ENCODE results near the gene KIAA1671. TPM values are rescaled to one million over a fixed set of nuclear protein-coding genes. Genes with fewer than 3 reads are reported as not detected.

KIAA1671 gene
- total RNA-seq, 4 donors from 2014 or later = 20.9 to 41.8 (median 28.4) TPM

DNA sequence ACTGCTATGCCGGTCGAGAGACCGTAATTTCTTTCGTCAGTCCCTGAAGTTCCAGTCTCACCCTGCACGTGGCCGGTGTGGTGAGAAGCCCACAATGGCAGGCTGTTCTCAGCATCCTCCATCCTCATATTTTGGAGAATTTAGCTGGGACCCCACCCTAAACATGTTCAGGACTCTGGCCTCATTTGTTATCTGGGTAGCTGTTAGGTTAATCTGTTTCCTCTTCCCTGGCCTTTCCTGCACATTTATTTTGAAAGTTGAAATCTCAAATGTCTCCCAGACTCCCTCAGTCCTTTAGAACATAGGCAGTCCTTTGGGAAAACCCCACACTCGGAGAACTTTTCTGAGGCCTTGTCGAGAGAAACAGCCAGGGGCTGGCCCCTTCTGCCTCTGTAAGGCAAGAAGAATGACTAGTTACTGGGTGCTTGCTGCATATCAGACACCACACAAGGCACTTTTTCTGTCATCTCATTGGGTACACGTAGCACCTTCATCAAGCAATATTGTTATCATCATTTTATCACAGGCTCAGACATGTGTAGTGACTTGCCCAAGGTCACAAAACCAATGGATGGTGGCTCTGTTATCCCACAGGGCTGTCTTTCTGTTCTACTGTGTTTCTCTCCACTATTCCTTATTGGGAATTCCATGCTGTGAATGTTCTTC, 137.8 kb downstream of the KIAA1671 start:
- H3K27ac ChIP-seq = no peak overlapping the region
- peak; percentile 8 for ATAC-seq
- no peaks in the 10 kb centered on the region for H3K36me3 ChIP-seq
- peaks cover 0 to 27% (median 0%) of the 10 kb centered on the region in 3 donors for H3K4me1 ChIP-seq
- H3K4me3 ChIP-seq = no peak overlapping the region
- H3K27me3 ChIP-seq = no peaks in the 10 kb centered on the region
- 80 to 89% methylated on average over 3 to 7 of the region's 9 CpGs for WGBS, 2 donors (ENCODE audit: low coverage in 1 of 2)
- H3K9me3 ChIP-seq = no peaks in the 10 kb centered on the region
- TF ChIP-seq, protein P1, sequence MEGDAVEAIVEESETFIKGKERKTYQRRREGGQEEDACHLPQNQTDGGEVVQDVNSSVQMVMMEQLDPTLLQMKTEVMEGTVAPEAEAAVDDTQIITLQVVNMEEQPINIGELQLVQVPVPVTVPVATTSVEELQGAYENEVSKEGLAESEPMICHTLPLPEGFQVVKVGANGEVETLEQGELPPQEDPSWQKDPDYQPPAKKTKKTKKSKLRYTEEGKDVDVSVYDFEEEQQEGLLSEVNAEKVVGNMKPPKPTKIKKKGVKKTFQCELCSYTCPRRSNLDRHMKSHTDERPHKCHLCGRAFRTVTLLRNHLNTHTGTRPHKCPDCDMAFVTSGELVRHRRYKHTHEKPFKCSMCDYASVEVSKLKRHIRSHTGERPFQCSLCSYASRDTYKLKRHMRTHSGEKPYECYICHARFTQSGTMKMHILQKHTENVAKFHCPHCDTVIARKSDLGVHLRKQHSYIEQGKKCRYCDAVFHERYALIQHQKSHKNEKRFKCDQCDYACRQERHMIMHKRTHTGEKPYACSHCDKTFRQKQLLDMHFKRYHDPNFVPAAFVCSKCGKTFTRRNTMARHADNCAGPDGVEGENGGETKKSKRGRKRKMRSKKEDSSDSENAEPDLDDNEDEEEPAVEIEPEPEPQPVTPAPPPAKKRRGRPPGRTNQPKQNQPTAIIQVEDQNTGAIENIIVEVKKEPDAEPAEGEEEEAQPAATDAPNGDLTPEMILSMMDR (IDR thresholded peaks at IDR 0.05) = no peak
- TF ChIP-seq POLR2A (IDR thresholded peaks at IDR 0.05) (no peak), POLR2AphosphoS5 (IDR thresholded peaks at IDR 0.05) (no peak), EP300 (IDR thresholded peaks at IDR 0.05) (no peak)

DNA sequence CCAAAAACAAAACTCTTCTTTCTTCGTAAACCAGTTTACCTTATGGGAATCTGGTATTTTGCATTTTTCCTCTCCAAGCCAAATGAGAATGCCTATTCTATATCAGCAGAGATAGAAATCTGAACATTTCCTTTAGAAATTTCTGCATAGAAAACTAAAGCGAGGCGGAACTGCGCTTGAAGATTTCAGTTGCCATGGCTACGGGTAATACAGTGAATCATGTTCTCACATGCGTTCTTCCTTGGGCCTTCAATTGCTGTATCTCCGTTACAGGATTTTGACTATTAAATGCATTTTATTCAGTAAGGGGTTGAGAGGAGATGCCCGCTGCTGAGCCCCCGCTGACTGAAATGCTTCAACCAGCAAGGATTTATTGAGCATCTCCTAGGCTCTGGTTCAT, 138.9 kb downstream of the KIAA1671 start:
- WGBS, 2 donors (ENCODE audit: low coverage in 1 of 2) = 95 to 97% methylated on average over 9 of the region's 9 CpGs
- Histone ChIP-seq H3K4me3 (no peak overlapping the region), H3K27ac (no peak overlapping the region), H3K27me3 (no peaks in the 10 kb centered on the region), H3K9me3 (no peaks in the 10 kb centered on the region), H3K4me1 (peaks cover 0 to 16% (median 0%) of the 10 kb centered on the region in 3 donors), H3K36me3 (no peaks in the 10 kb centered on the region)
- ATAC-seq = no peak
- TF ChIP-seq EP300 (IDR thresholded peaks at IDR 0.05) = no peak
- TF ChIP-seq, protein P1 (IDR thresholded peaks at IDR 0.05) = no peak
- no peak for TF ChIP-seq POLR2AphosphoS5 (IDR thresholded peaks at IDR 0.05)
- TF ChIP-seq POLR2A (IDR thresholded peaks at IDR 0.05) = no peak

DNA sequence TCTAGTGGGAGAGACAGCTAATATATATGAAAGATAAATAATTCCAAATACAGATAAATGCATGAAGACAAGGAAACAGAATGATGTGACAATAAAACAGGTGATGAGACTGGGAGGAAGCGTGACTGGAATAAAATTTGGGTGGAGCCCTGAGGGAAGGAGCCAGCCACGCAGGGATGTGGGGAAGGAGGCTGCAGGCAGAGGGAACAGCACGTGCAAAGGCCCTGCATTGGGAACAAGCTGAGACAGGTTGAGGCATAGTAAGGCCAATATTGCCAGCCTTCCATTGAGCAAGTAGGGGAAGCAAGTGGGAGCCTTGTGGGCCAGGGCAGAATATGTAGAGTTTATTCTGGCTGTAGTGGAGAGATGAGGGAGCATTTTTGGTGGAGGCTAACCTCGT, 139.6 kb downstream of the KIAA1671 start:
- no peak for TF ChIP-seq POLR2A (IDR thresholded peaks at IDR 0.05)
- Histone ChIP-seq H3K4me3 (no peak overlapping the region), H3K36me3 (no peaks in the 10 kb centered on the region), H3K9me3 (no peaks in the 10 kb centered on the region), H3K27me3 (no peaks in the 10 kb centered on the region), H3K4me1 (peaks cover 0 to 10% (median 0%) of the 10 kb centered on the region in 3 donors), H3K27ac (no peak overlapping the region)
- 73 to 77% methylated on average over 4 of the region's 4 CpGs for WGBS, 2 donors (ENCODE audit: low coverage in 1 of 2)
- no peak for ATAC-seq

GRCh38 chr22:25094579-25094978, 142.1 kb downstream of the KIAA1671 start:
- no peak overlapping the region for H3K27ac ChIP-seq
- no peak overlapping the region for H3K4me3 ChIP-seq
- no peaks in the 10 kb centered on the region for H3K9me3 ChIP-seq
- no peak for ATAC-seq
- no peaks in the 10 kb centered on the region for H3K27me3 ChIP-seq
- no peaks in the 10 kb centered on the region for H3K36me3 ChIP-seq
- 65 to 74% methylated on average over 4 to 6 of the region's 6 CpGs for WGBS, 2 donors (ENCODE audit: low coverage in 1 of 2)
- TF ChIP-seq EP300 (IDR thresholded peaks at IDR 0.05) = no peak
- peaks cover 0 to 10% (median 0%) of the 10 kb centered on the region in 3 donors for H3K4me1 ChIP-seq

- Histone ChIP-seq H3K36me3 (no peaks in the 10 kb centered on the region), H3K27ac (no peak overlapping the region), H3K9me3 (no peaks in the 10 kb centered on the region), H3K4me1 (peaks cover 0 to 11% (median 0%) of the 10 kb centered on the region in 3 donors), H3K27me3 (no peaks in the 10 kb centered on the region), H3K4me3 (no peak overlapping the region)
- TF ChIP-seq, protein P1 (IDR thresholded peaks at IDR 0.05) = no peak
- TF ChIP-seq POLR2AphosphoS5 (IDR thresholded peaks at IDR 0.05) = no peak
- no peak for TF ChIP-seq POLR2A (IDR thresholded peaks at IDR 0.05)
- TF ChIP-seq EP300 (IDR thresholded peaks at IDR 0.05) = no peak
- no peak for ATAC-seq
- WGBS, 2 donors (ENCODE audit: low coverage in 1 of 2) = 67 to 77% methylated on average over 1 to 5 of the region's 7 CpGs
Observed at GRCh38 chr22:25095869-25096268, 143.4 kb downstream of the KIAA1671 start.

All from gastroesophageal sphincter (tissue), 4 donors.